HG02759 (cell line): ENCODE measurements around the gene NUP210L.
"Not testable (repeated sequence)": the region's sequence is repeated elsewhere in the genome, so short reads cannot be mapped to it uniquely, and the experiment has no call there.

Experiments used
- ATAC-seq: cut with Tn5 transposase; IDR thresholded peaks from one replicate; pipeline ENCODE4 v1.9.1; 2021; ENCODE audit warnings: mild to moderate bottlenecking, moderate library complexity; ENCODE audit not compliant: unreplicated experiment

Gene NUP210L

DNA sequence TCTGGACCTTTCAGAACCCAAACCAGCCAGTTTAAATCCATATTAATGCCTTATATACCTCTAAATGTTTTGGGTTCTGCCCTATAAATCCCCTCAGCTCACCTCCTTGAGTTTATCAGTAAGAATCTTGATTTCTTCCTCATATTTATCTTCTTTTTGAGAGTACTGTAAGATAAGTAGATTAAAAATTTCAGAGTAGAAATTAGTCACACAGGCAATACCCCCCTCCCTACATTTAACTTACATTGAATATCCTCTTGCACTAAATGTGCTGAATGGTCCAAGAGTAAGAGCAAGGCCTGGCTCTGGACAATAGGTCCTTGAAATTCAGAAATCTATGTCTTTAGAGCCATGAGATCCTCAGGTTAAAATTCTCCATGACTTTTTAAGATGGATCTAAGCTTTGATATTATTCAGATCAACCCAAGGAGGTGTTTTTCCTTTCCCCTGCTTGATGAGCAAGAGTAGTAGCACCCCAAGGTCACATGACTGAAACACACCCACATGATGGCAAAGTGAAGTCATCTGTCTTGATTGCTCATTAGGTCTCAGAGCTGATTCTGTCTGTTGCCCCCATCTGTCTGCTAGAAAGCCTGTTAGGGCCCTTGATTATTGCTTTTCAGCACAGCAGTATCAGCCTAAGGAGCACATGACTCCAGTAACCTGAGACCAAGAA is 15.8 kb upstream of the NUP210L start:
- no peak for ATAC-seq

GRCh38 chr1:154167461-154167860 is 12.6 kb upstream of the NUP210L start:
- ATAC-seq, result no peak

- no peak for ATAC-seq
Observed at GRCh38 chr1:154166207-154166606, 11.3 kb upstream of the NUP210L start.

DNA sequence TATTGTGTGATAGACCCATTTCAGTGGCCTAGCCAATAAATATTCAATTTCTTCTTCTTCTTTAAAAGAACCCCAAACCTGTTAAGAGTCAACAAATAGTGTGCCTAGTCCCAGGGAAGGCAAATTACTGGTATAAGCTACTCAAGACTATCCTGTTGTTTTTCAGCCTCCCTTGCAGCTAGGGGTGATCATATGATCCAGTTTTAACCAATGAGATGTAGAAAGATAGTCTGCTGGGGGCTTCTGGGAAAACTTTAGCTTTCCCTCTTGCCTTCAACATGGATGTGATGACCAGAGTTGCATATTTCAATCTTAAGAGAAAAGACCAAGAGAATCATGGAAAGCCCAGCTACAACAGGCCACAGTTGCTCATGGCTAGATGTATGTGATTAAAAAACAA is 4.7 kb upstream of the NUP210L start:
- no peak for ATAC-seq

- ATAC-seq, result no peak
Observed at GRCh38 chr1:154158307-154159125, 3.6 kb upstream of the NUP210L start.

DNA sequence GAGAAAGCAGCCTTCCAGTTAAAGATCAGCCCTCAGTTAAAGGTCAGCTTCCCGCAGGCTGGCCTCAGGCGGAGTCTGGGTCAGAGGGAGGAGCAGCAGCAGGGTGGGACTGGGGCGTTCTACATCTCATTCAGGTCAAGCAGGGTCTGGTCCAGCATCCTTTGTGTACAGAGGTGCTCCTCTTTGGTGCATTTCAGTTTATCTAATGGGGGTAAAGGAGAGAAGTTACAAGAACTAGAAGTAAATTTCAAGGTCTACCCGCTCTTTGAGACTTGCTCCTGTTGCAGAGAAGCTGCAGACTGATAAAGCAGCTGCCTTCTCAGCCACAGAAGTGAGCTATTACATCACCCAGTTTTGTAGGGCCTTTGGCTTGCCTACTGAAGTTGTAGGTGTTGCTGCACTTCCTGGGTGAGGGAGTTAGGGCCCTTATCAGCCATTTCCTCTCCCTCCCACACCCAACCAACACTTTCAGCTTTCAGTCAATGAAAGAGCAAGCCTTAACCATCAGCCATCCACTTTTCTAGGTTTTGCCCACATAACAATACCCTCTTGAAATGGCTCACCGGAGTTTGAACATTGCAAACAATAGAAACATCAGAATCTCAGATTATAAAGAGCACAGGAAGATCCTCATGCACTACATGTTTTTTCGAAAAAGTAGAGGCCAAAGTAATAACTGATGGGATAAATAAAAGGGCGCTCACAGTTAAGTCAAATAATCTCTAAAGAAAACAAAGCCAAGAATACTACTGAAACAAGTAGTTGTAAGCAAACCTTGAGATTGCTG is 2.8 kb upstream of the NUP210L start:
- ATAC-seq, result peak; percentile 82

DNA sequence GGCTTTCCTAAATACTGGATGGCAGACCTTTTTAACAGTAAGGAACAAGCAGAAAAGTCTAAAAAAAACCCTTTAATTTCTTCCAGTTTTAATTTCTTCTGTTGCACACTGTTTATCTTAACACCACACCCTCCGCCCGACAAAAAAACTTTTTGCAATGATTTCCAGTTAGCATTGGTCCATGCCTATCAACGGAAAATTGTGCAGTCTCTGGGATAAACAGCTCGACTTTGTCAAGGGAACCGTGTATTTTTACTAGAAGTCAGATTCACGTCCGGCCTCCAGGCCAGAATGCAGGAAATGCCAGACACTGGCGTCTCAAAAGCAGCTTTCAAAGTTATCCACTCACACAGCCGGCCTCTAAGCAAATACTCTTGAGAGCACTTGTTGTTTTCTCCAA is 378 bp upstream of the NUP210L start:
- ATAC-seq, result no peak

DNA sequence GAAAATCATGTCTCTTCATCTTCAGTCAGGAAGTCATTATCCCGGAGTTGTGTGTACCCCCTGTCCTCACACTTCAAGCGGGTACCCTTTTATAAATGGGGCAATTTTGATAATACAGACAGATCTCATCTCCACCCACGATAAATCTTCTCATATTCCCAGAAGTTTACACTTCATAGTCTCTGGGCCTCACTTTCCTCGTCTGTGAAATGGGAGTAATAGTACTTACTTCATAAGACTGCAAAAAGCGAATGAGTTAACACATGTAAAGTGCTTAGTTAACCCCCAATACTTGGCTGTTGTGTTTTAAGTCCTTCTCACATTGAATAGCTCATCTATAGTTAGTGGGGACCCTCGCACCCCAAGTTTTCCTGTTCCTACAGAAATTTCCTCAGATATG is 820 bp downstream of the NUP210L start:
- no peak for ATAC-seq

DNA sequence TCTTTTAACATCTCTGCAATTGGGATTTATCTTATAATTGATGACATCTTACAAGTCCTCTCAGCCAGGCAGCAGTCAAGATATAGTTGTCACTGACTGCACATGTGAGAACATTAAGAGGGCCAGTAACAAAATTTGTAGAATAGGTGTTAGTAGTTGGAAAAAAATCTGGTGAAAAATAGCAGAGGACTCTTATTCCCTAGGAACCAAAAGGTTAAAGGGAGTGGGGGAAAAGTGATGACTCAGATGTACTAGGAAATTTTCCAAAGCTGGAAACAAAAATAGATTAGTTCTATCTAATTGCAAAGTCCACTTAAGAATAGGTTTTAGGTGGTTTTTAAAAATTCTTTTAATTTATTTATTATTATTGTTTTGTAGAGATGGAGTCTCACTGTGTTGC is 3.6 kb downstream of the NUP210L start:
- no peak for ATAC-seq

GRCh38 chr1:154148807-154149206 is 6.1 kb downstream of the NUP210L start:
- no peak for ATAC-seq

- not testable (repeated sequence) for ATAC-seq
Observed at GRCh38 chr1:154147505-154147904, 7.4 kb downstream of the NUP210L start.

DNA sequence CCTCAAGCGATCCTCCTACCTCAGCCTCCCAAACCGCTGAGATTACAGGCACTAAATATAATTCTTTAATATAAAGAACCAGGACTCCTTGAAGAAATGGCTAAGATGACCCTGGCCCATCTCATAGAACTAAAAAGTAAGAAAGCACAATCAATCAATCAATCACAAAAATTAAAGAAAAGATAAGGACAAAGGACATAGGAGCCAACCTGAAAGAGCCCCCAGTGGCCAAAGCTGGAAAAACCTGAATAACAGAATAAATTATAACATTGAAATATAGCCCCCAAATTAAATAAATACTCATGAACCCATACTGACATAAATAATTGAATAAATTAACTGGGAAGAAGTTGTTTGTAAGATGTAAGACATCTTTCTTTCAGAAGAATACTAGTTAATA is 8.9 kb downstream of the NUP210L start:
- no peak for ATAC-seq

DNA sequence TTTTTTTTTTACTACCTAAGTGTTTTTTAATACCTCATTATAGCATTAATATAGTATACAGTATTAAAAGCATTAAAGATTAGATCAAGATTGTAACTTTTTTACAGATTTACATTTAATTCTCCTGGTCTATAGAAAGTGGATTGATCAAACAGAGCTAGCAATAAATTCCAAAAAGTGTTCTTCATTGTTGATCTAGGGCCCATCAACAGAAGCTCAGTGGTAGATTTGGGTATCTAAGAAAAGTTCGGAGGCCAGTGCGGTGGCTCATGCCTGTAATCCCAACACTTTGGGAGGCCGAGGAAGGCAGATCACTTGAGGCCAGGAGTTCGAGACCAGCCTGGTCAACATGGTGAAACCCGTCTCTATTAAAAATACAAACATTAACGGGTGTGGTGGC is 12.5 kb downstream of the NUP210L start:
- ATAC-seq, result no peak

- no peak for ATAC-seq
Observed at GRCh38 chr1:154141240-154141639, 13.6 kb downstream of the NUP210L start.

GRCh38 chr1:154137888-154138287 is 17.0 kb downstream of the NUP210L start:
- ATAC-seq, result no peak

DNA sequence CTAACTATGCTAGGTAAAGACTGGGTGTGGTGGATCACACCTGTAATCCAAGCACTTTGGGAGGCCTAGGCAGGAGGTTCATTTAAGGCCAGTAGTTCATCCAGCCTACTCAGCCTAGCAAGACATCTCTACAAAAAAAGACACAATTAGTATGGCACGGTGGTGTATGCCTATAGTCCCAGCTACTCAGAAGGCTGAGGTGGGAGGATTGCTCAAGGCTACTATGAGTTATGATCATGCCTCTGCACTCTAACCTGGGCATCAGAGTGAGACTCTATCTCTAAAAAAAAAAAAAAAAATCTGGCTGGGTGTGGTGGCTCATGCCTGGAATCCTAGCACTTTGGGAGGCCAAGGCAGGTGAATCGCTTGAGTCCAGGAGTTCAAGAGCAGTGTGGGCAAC is 21.6 kb downstream of the NUP210L start:
- ATAC-seq, result no peak

- no peak for ATAC-seq
Observed at GRCh38 chr1:154129391-154129970, 25.4 kb downstream of the NUP210L start.

DNA sequence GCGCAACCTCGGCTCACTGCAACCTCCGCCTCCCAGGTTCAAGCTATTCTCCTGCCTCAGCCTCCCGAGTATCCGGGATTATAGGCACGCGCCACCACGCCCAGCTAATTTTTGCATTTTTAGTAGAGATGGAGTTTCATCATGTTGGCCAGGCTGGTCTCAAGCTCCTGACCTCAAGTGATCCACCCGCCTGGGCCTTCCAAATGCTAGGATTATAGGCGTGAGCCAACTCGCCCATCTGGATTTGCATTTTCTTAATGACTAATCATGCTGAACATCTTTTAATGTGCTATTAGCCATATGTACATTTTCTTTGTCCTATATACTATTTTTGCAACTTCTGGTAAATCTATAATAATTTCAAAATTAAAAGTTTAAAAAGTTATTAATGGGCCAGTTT is 31.7 kb downstream of the NUP210L start:
- not testable (repeated sequence) for ATAC-seq

- no peak for ATAC-seq
Observed at GRCh38 chr1:154117642-154118041, 37.2 kb downstream of the NUP210L start.

DNA sequence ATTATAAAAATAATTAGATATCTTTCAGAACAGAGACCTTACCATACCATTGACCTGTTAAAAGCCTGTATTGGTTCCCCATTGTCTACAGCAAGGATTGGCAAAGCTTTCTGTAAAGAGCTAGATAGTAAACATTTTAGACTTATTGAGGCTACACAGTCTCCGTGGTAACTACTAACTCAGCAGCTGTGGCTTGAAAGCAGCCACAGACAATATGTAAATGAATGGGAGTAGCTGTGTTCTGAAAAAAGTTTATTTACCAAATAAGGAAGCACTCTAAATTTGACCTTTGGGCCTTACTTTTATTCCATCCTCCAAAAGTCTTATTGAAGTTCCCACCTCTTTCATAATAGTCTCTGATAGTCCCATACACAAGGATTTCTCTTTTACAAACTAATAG is 39.7 kb downstream of the NUP210L start:
- no peak for ATAC-seq

DNA sequence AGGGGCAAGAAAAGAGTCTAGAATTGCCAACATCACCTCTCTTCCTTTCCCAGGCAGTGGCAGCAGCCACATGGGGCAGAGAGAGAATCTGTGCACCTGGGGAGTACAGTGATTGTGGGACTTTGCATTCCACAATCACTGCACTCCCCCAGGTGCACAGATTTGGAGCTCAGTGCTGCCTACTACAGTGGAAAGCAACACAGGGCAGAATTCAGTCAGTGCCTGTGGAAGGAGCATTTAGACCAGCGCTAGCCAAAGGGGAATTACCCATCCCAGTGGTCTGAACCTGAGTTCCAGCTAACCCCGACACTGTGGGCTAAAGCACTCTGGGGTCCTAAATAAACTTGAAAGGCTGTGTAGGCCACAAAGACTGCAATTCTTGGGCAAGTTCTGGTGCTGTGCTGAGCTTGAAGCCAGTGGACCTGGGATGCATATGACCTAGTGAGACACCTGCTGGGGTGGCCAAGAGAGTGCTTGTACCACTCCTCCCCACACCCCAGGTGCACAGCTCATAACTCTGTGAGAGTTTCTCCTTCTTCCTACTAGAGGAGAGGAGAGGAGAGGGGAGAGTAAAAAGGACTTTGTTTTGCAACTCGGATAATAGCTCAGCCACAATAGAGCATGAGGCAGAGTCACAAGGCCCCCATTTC is 50.3 kb downstream of the NUP210L start:
- ATAC-seq, result no peak
